B cell (primary cell): ENCODE data around the gene IL31RA.

Experiments
- CTCF ChIP-seq: fragments of 200-600 bp; IDR thresholded peaks from one replicate; pipeline ENCODE4 v1.8.0; 2022; ENCODE audit warnings: antibody characterized with exemption, mild to moderate bottlenecking
- EZH2 ChIP-seq: IDR thresholded peaks from 2 replicates; pipeline ENCODE4 v1.6.1; 2012; ENCODE audit warnings: borderline replicate concordance, low read depth, mild to moderate bottlenecking, moderate library complexity, low read length; ENCODE audit not compliant: insufficient read depth, poor library complexity, severe bottlenecking

GRCh38 chr5:55873234-55873633, 22.1 kb downstream of the IL31RA start:
- TF ChIP-seq CTCF (no peak), EZH2 (no peak)
